ENCODE results near the gene CCDC51.
A peak's percentile ranks its signal among the peaks of the same experiment; 100 is the strongest.

Gene CCDC51

GRCh38 chr3:48460517-48460902 lies 20.6 kb upstream of the CCDC51 start:
- peaks cover 6% of the 10 kb centered on the region for H3K36me3 ChIP-seq
- DNase-seq, result no peak
- H3K9me3 ChIP-seq, result no peaks in the 10 kb centered on the region
- peaks cover 3% of the 10 kb centered on the region for H3K4me1 ChIP-seq
- no peak for TF ChIP-seq CTCF (IDR thresholded peaks at IDR 0.05; ENCODE audit: low read depth, low read length)
- H3K4me3 ChIP-seq (ENCODE audit: low read depth, low read length), result no peak overlapping the region
- no peaks in the 10 kb centered on the region for H3K27me3 ChIP-seq

- no peak for DNase-seq
- Histone ChIP-seq H3K9me3 (no peaks in the 10 kb centered on the region), H3K4me1 (no peaks in the 10 kb centered on the region; the same call in 1 of the 2 replicates), H3K4me3 (ENCODE audit: low read depth, low read length) (no peak overlapping the region), H3K36me3 (peaks cover 6% of the 10 kb centered on the region), H3K27me3 (no peaks in the 10 kb centered on the region)
- no peak for TF ChIP-seq CTCF (IDR thresholded peaks at IDR 0.05; ENCODE audit: low read depth, low read length)
Observed at GRCh38 chr3:48459773-48460516, 20.0 kb upstream of the CCDC51 start.

DNA sequence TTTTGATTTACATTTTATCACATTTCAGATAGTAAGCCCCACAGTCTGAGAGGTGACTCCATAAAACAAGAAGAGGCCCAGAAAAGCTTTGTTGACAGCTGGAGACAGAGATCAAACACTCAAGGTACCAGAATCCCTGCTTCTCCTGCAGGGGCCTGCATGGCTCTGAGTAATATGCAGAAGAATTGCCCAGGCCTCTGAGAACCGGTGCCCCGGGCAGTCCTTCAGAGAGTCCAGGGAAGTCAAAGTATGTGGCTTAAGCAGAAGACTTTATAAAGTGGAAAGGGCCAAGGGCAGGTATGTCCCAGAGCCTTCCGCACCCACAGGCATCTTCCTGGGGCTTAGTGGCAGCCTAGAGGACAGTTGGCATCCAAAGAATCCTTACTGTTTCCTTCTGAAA lies 19.4 kb upstream of the CCDC51 start:
- Histone ChIP-seq H3K9me3 (no peaks in the 10 kb centered on the region), H3K36me3 (peaks cover 6% of the 10 kb centered on the region), H3K27me3 (no peaks in the 10 kb centered on the region), H3K4me3 (ENCODE audit: low read depth, low read length) (no peak overlapping the region), H3K4me1 (no peaks in the 10 kb centered on the region)
- TF ChIP-seq CTCF (IDR thresholded peaks at IDR 0.05; ENCODE audit: low read depth, low read length), result no peak
- DNase-seq, result no peak

GRCh38 chr3:48456456-48456855 lies 16.5 kb upstream of the CCDC51 start:
- peaks cover 6% of the 10 kb centered on the region for H3K36me3 ChIP-seq
- H3K4me3 ChIP-seq (ENCODE audit: low read depth, low read length), result no peak overlapping the region
- no peak for DNase-seq
- no peaks in the 10 kb centered on the region for H3K4me1 ChIP-seq
- H3K9me3 ChIP-seq, result no peaks in the 10 kb centered on the region
- H3K27me3 ChIP-seq, result no peaks in the 10 kb centered on the region
- TF ChIP-seq CTCF (IDR thresholded peaks at IDR 0.05; ENCODE audit: low read depth, low read length), result no peak

DNA sequence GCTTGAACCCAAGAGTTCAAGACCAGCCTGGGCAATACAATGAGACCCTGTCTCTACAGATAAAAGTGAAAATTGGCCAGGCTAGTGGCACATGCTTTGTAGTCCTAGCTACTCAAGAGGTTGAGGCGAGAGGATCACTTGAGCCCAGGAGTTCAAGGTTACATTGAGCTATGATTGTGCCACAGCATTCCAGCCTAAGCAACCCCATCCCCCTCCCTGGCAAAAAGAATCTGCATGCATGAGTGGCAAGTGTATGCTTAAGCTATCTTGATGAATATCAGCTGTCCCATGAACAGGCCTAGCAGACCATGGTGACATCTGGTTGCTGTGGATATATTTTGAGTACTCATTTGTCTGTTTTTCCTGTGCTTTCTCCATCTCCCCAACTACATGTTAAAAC lies 11.4 kb upstream of the CCDC51 start:
- H3K27me3 ChIP-seq, result no peaks in the 10 kb centered on the region
- H3K9me3 ChIP-seq, result no peaks in the 10 kb centered on the region
- no peaks in the 10 kb centered on the region; the same call in 1 of the 2 replicates for H3K36me3 ChIP-seq
- H3K4me3 ChIP-seq (ENCODE audit: low read depth, low read length), result no peak overlapping the region
- TF ChIP-seq CTCF (IDR thresholded peaks at IDR 0.05; ENCODE audit: low read depth, low read length), result no peak
- DNase-seq, result no peak
- no peaks in the 10 kb centered on the region for H3K4me1 ChIP-seq

DNA sequence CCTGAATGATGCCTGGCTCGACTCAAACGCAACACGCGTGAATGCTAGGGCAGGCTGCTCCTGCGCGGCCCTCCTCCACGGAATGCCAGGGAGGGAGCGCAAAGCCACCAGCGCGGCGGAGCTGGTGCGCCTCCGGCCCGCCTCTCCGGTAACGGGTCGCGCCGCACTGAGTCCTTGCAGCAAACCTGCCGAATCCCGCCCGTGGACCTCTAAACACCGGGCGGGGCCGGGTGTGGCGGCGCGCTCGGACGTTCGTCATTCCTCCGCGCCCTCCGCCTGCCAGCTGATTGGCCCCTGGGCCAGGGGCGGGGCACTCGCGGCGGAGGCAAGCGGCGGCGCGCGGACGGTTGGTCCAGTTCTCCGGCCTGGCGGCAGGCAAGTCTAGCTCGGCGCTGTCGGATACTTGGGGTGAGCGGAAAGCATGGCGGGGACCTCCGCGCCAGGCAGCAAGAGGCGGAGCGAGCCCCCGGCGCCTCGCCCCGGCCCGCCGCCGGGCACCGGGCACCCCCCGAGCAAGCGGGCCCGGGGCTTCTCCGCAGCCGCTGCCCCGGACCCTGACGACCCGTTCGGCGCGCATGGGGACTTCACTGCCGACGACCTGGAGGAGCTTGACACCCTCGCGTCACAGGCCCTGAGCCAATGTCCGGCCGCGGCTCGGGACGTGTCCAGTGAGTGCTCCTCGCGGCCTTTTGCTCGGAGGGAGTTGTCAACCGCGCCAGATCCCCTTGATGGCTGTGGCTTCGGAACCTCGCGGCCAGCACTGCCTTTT lies 6.7 kb upstream of the CCDC51 start, which contains the start of gene ATRIP:
ATRIP (plus strand) TSS at position 313 of the 769 bp plus-strand sequence; CDS start at position 422, 109 bp downstream.
- H3K9me3 ChIP-seq, result no peaks in the 10 kb centered on the region
- H3K4me3 ChIP-seq (ENCODE audit: low read depth, low read length), result peak within 1 kb of the TSS; percentile 73
- H3K36me3 ChIP-seq, result no peaks in the 10 kb centered on the region; the same call in 1 of the 2 replicates
- no peak for TF ChIP-seq CTCF (IDR thresholded peaks at IDR 0.05; ENCODE audit: low read depth, low read length)
- peak; percentile 88 for DNase-seq
- H3K27me3 ChIP-seq, result no peaks in the 10 kb centered on the region
- H3K4me1 ChIP-seq, result no peaks in the 10 kb centered on the region

All from BE2C (cell line).